ENCODE results near the gene C19orf33.

Gene C19orf33

GRCh38 chr19:38268539-38268938, 35.5 kb upstream of the C19orf33 start:
- no peak for TF ChIP-seq JUND (IDR thresholded peaks at IDR 0.05; ENCODE audit: low read depth)
- DNase-seq (ENCODE audit: low read depth in 1 of 2, low spot score in 1 of 2), result no peak
- in situ Hi-C loops (cut with HindIII; ENCODE audit: low pct_unique_long_range_greater_than_20kb, low sequenced_read_pairs), result no loop called here

GRCh38 chr19:38270587-38271167, 33.4 kb upstream of the C19orf33 start:
- no peak for TF ChIP-seq JUND (IDR thresholded peaks at IDR 0.05; ENCODE audit: low read depth)
- in situ Hi-C loops (cut with HindIII; ENCODE audit: low pct_unique_long_range_greater_than_20kb, low sequenced_read_pairs), result no loop called here
- no peak for DNase-seq (ENCODE audit: low read depth in 1 of 2, low spot score in 1 of 2)

- no peak for DNase-seq (ENCODE audit: low read depth in 1 of 2, low spot score in 1 of 2)
- no peak for TF ChIP-seq JUND (IDR thresholded peaks at IDR 0.05; ENCODE audit: low read depth)
- in situ Hi-C loops (cut with HindIII; ENCODE audit: low pct_unique_long_range_greater_than_20kb, low sequenced_read_pairs), result no loop called here
These were observed 30.6 kb upstream of the C19orf33 start for GRCh38 chr19:38273499-38273898.

- DNase-seq (ENCODE audit: low read depth in 1 of 2, low spot score in 1 of 2), result no peak
- in situ Hi-C loops (cut with HindIII; ENCODE audit: low pct_unique_long_range_greater_than_20kb, low sequenced_read_pairs), result no loop called here
These were observed 29.3 kb upstream of the C19orf33 start for GRCh38 chr19:38274739-38275138.

GRCh38 chr19:38276942-38277517, 27.0 kb upstream of the C19orf33 start:
- in situ Hi-C loops (cut with HindIII; ENCODE audit: low pct_unique_long_range_greater_than_20kb, low sequenced_read_pairs), result no loop called here
- no peak for DNase-seq (ENCODE audit: low read depth in 1 of 2, low spot score in 1 of 2)
- TF ChIP-seq JUND (IDR thresholded peaks at IDR 0.05; ENCODE audit: low read depth), result no peak

More at GRCh38 chr19:38274739-38275138, 29.3 kb upstream of the C19orf33 start:
- no peak for TF ChIP-seq JUND (IDR thresholded peaks at IDR 0.05; ENCODE audit: low read depth)

- DNase-seq (ENCODE audit: low read depth in 1 of 2, low spot score in 1 of 2), result peak in 1 of 2 experiments; percentile 84
- in situ Hi-C loops (cut with HindIII; ENCODE audit: low pct_unique_long_range_greater_than_20kb, low sequenced_read_pairs), result no loop called here
- TF ChIP-seq JUND (IDR thresholded peaks at IDR 0.05; ENCODE audit: low read depth), result 0 out of 2 replicates have a peak, but pooled peaks have one; percentile 21
These were observed 26.5 kb upstream of the C19orf33 start for GRCh38 chr19:38277549-38277948.

GRCh38 chr19:38277969-38278680, 25.9 kb upstream of the C19orf33 start:
- in situ Hi-C loops (cut with HindIII; ENCODE audit: low pct_unique_long_range_greater_than_20kb, low sequenced_read_pairs), result no loop called here
- DNase-seq (ENCODE audit: low read depth in 1 of 2, low spot score in 1 of 2), result no peak
- no peak for TF ChIP-seq JUND (IDR thresholded peaks at IDR 0.05; ENCODE audit: low read depth)

- in situ Hi-C loops (cut with HindIII; ENCODE audit: low pct_unique_long_range_greater_than_20kb, low sequenced_read_pairs), result no loop called here
- TF ChIP-seq JUND (IDR thresholded peaks at IDR 0.05; ENCODE audit: low read depth), result no peak
- no peak for DNase-seq (ENCODE audit: low read depth in 1 of 2, low spot score in 1 of 2)
These were observed 25.3 kb upstream of the C19orf33 start for GRCh38 chr19:38278751-38279150.

- no peak for TF ChIP-seq JUND (IDR thresholded peaks at IDR 0.05; ENCODE audit: low read depth)
- in situ Hi-C loops (cut with HindIII; ENCODE audit: low pct_unique_long_range_greater_than_20kb, low sequenced_read_pairs), result no loop called here
These were observed 23.8 kb upstream of the C19orf33 start for GRCh38 chr19:38280030-38280921.

GRCh38 chr19:38281811-38282566, 22.1 kb upstream of the C19orf33 start:
- TF ChIP-seq JUND (IDR thresholded peaks at IDR 0.05; ENCODE audit: low read depth), result no peak
- no peak for DNase-seq (ENCODE audit: low read depth in 1 of 2, low spot score in 1 of 2)
- in situ Hi-C loops (cut with HindIII; ENCODE audit: low pct_unique_long_range_greater_than_20kb, low sequenced_read_pairs), result no loop called here

More at GRCh38 chr19:38280030-38280921, 23.8 kb upstream of the C19orf33 start:
- no peak for DNase-seq (ENCODE audit: low read depth in 1 of 2, low spot score in 1 of 2)

GRCh38 chr19:38283271-38283670, 20.8 kb upstream of the C19orf33 start:
- DNase-seq (ENCODE audit: low read depth in 1 of 2, low spot score in 1 of 2), result no peak
- no peak for TF ChIP-seq JUND (IDR thresholded peaks at IDR 0.05; ENCODE audit: low read depth)
- in situ Hi-C loops (cut with HindIII; ENCODE audit: low pct_unique_long_range_greater_than_20kb, low sequenced_read_pairs), result no loop called here

GRCh38 chr19:38284422-38284821, 19.6 kb upstream of the C19orf33 start:
- TF ChIP-seq JUND (IDR thresholded peaks at IDR 0.05; ENCODE audit: low read depth), result no peak
- DNase-seq (ENCODE audit: low read depth in 1 of 2, low spot score in 1 of 2), result no peak

More at GRCh38 chr19:38284422-38284821, 19.6 kb upstream of the C19orf33 start:
- in situ Hi-C loops (cut with HindIII; ENCODE audit: low pct_unique_long_range_greater_than_20kb, low sequenced_read_pairs), result no loop called here

Measured in T47D (cell line).